H1 (cell line): ENCODE results near the gene TMX2. TPM values are rescaled to one million over a fixed set of nuclear protein-coding genes. Genes with fewer than 3 reads are reported as not detected.
A peak's percentile ranks its signal among the peaks of the same experiment; 100 is the strongest.

Experiments
- CTCF ChIA-PET: fragments of 300-600 bp; sonication (Branson Sonifier 250); formaldehyde crosslinking; loops from one replicate; lab custom pipeline; 2021; ENCODE audit not compliant: partially characterized antibody; lab: Charles Lee
- POLR2A ChIA-PET: fragments of 300-600 bp; sonication (Branson Sonifier 250); formaldehyde crosslinking; loops from one replicate; lab custom pipeline; 2021; ENCODE audit warnings: inconsistent platforms; ENCODE audit not compliant: partially characterized antibody; lab: Charles Lee
- DNase-seq, 2 experiments: peaks; one replicate each; pipeline versions ENCODE4 v3.0.0 to v3.0.0-alpha.2; 2010 to 2022; ENCODE audit warnings: low spot score in 2 of 2, low read depth in 1 of 2, mixed read lengths in 1 of 2
- FAIRE-seq: peaks from 2 replicates; lab custom pipeline; 2011; peaks lifted over from hg19 to GRCh38; lab: Jason Lieb, UNC
- H2AFZ ChIP-seq: 2 replicates; pipeline ENCODE4 v1.8.1; 2012; ENCODE audit warnings: low read length, inconsistent platforms
- H2AK5ac ChIP-seq: 2 replicates; pipeline ENCODE4 v1.6.1; 2013; ENCODE audit warnings: low read depth, low read length
- H2BK120ac ChIP-seq: replicated peaks from 2 replicates; pipeline ENCODE3; 2013; ENCODE audit warnings: low read depth, low read length, inconsistent platforms
- H2BK12ac ChIP-seq: 2 replicates; pipeline ENCODE4 v1.6.1; 2013; ENCODE audit warnings: low read depth, low read length
- H2BK15ac ChIP-seq: 2 replicates; pipeline ENCODE4 v1.6.1; 2013; ENCODE audit warnings: low read length
- H2BK20ac ChIP-seq: 2 replicates; pipeline ENCODE4 v1.6.1; 2013; ENCODE audit warnings: low read length
- H2BK5ac ChIP-seq: 2 replicates; pipeline ENCODE4 v1.6.1; 2013; ENCODE audit warnings: low read depth, low read length
- H3K14ac ChIP-seq: 2 replicates; pipeline ENCODE4 v1.6.1; 2013; ENCODE audit warnings: inconsistent platforms; ENCODE audit not compliant: insufficient read length
- H3K18ac ChIP-seq: 2 replicates; pipeline ENCODE4 v1.6.1; 2013; ENCODE audit warnings: low read length; ENCODE audit errors: extremely low read depth
- H3K23ac ChIP-seq: 2 replicates; pipeline ENCODE4 v1.6.1; 2013; ENCODE audit warnings: inconsistent platforms; ENCODE audit not compliant: insufficient read length
- H3K23me2 ChIP-seq: 2 replicates; pipeline ENCODE4 v1.6.1; 2013; ENCODE audit warnings: low read depth, low read length
- H3K27ac ChIP-seq: 2 replicates; pipeline ENCODE4 v1.6.1; 2011; ENCODE audit warnings: low read depth, low read length, inconsistent platforms
- H3K27me3 ChIP-seq, 4 experiments: replicated peaks in 1 of 4; 1 replicate in 1 of 4; 2 replicates in 3 of 4; pipeline versions ENCODE4 v1.6.1 to v1.8.1; 2011 to 2013; ENCODE audit warnings: low read length in 3 of 4, mild to moderate bottlenecking in 3 of 4, inconsistent platforms in 2 of 4, mixed read lengths in 2 of 4, moderate library complexity in 1 of 4; ENCODE audit not compliant: control insufficient read depth in 3 of 4, insufficient read depth in 3 of 4; ENCODE audit errors: extremely low read depth in 1 of 4
- H3K36me3 ChIP-seq, 4 experiments: 2 replicates each; pipeline versions ENCODE4 v1.6.1 to v1.8.1; 2011 to 2013; ENCODE audit warnings: mild to moderate bottlenecking in 4 of 4, low read length in 3 of 4, moderate library complexity in 2 of 4, control low read depth in 1 of 4, inconsistent platforms in 1 of 4; ENCODE audit not compliant: insufficient read depth in 4 of 4, control insufficient read depth in 2 of 4
- H3K4ac ChIP-seq: replicated peaks from 2 replicates; pipeline ENCODE3; 2013; ENCODE audit warnings: low read length, low read depth, mixed read lengths, inconsistent platforms; ENCODE audit not compliant: insufficient read length
- H3K4me1 ChIP-seq, 4 experiments: replicated peaks in 1 of 4; 1 replicate in 1 of 4; 2 replicates in 3 of 4; pipeline versions ENCODE4 v1.6.1 to v1.8.1; 2011 to 2013; ENCODE audit warnings: low read length in 3 of 4, inconsistent platforms in 2 of 4, mixed read lengths in 1 of 4; ENCODE audit not compliant: insufficient read depth in 4 of 4, control insufficient read depth in 3 of 4
- H3K4me2 ChIP-seq, 2 experiments: 2 replicates each; pipeline versions ENCODE4 v1.6.1 to v1.8.1; 2011 to 2013; ENCODE audit warnings: low read depth in 2 of 2, low read length in 2 of 2, control low read depth in 1 of 2, inconsistent platforms in 1 of 2, mild to moderate bottlenecking in 1 of 2; ENCODE audit not compliant: insufficient read depth in 1 of 2
- H3K4me3 ChIP-seq, 4 experiments: fragments of 200-600, 300-600 bp in 1 of 4; sonication (generic), shearing (Covaris generic), sonication (Bioruptor Twin) in 1 of 4; 2 replicates each; pipeline versions ENCODE4 v1.5.1 to v1.8.1; 2011 to 2016; ENCODE audit warnings: low read length in 4 of 4, low read depth in 3 of 4, control low read depth in 2 of 4, inconsistent platforms in 2 of 4, mild to moderate bottlenecking in 2 of 4, mixed read lengths in 1 of 4, moderate library complexity in 1 of 4; ENCODE audit not compliant: insufficient read depth in 2 of 4; ENCODE audit errors: extremely low read depth in 1 of 4
- H3K56ac ChIP-seq: replicated peaks from 2 replicates; pipeline ENCODE3; 2013; ENCODE audit warnings: low read depth, mild to moderate bottlenecking, mixed read lengths, low read length, inconsistent platforms; ENCODE audit not compliant: insufficient read length
- H3K79me1 ChIP-seq: 2 replicates; pipeline ENCODE4 v1.6.1; 2013; ENCODE audit warnings: low read depth, low read length, control low read depth
- H3K79me2 ChIP-seq, 2 experiments: 2 replicates each; pipeline versions ENCODE4 v1.6.1 to v1.8.1; 2012 to 2013; ENCODE audit warnings: low read length in 2 of 2, mild to moderate bottlenecking in 2 of 2, inconsistent platforms in 1 of 2; ENCODE audit not compliant: insufficient read depth in 2 of 2, control insufficient read depth in 1 of 2
- H3K9ac ChIP-seq, 4 experiments: replicated peaks in 1 of 4; 1 replicate in 1 of 4; 2 replicates in 3 of 4; pipeline versions ENCODE4 v1.6.1 to v1.8.1; 2011 to 2013; ENCODE audit warnings: low read depth in 3 of 4, low read length in 3 of 4, control low read depth in 2 of 4, mild to moderate bottlenecking in 2 of 4, moderate library complexity in 2 of 4, inconsistent platforms in 1 of 4; ENCODE audit errors: extremely low read depth in 1 of 4
- H3K9me3 ChIP-seq, 2 experiments: 2 replicates each; pipeline versions ENCODE4 v1.6.1 to v1.8.1; 2012 to 2013; ENCODE audit warnings: mild to moderate bottlenecking in 2 of 2, moderate library complexity in 2 of 2, control low read depth in 1 of 2, inconsistent platforms in 1 of 2, low read depth in 1 of 2, low read length in 1 of 2, mixed read lengths in 1 of 2; ENCODE audit not compliant: insufficient read depth in 2 of 2
- H4K20me1 ChIP-seq, 2 experiments: replicated peaks in 1 of 2; 2 replicates each; pipeline versions ENCODE3 to v1.8.1; 2011 to 2013; ENCODE audit warnings: inconsistent platforms in 2 of 2, low read length in 2 of 2, mild to moderate bottlenecking in 1 of 2; ENCODE audit not compliant: insufficient read depth in 2 of 2, control insufficient read depth in 1 of 2
- H4K5ac ChIP-seq: 2 replicates; pipeline ENCODE4 v1.6.1; 2013; ENCODE audit warnings: low read length, low read depth, mixed read lengths, inconsistent platforms; ENCODE audit not compliant: insufficient read length
- H4K8ac ChIP-seq: 2 replicates; pipeline ENCODE4 v1.8.0; 2013; ENCODE audit warnings: mild to moderate bottlenecking, moderate library complexity, low read length, inconsistent platforms; ENCODE audit not compliant: insufficient read depth; ENCODE audit errors: extremely low read depth
- H4K91ac ChIP-seq: replicated peaks from 2 replicates; pipeline ENCODE3; 2013; ENCODE audit warnings: low read length, mixed read lengths, inconsistent platforms; ENCODE audit not compliant: insufficient read length
- CBX5 ChIP-seq: fragments of 300-800, 300-1000 bp; sonication (generic); IDR thresholded peaks from 2 replicates; pipeline ENCODE4 v1.7.1; 2016; ENCODE audit warnings: antibody characterized with exemption, low read length, low read depth
- GTF2F1 ChIP-seq: IDR thresholded peaks from 2 replicates; pipeline ENCODE4 v1.6.1; 2012; ENCODE audit warnings: low read depth, low read length, improper control_type of control experiment, borderline replicate concordance
- JUND ChIP-seq: IDR thresholded peaks from 2 replicates; pipeline ENCODE4 v1.6.1; 2011; ENCODE audit warnings: mild to moderate bottlenecking, improper control_type of control experiment, low read length
- KDM4A ChIP-seq: IDR thresholded peaks from one replicate; pipeline ENCODE4 v1.7.1; 2012; ENCODE audit warnings: low read depth, mild to moderate bottlenecking, moderate library complexity, low read length, inconsistent platforms; ENCODE audit not compliant: severe bottlenecking
- PHF8 ChIP-seq: fragments of 200-600 bp; sonication (generic); conservative IDR thresholded peaks from 2 replicates; pipeline ENCODE4 v1.7.1; 2012; ENCODE audit warnings: low read depth, mild to moderate bottlenecking, inconsistent platforms, low read length, moderate library complexity
- RAD21 ChIP-seq, 2 experiments: IDR thresholded peaks in 1 of 2; conservative IDR thresholded peaks in 1 of 2; 2 replicates each; pipeline ENCODE4 v1.6.1; 2011; ENCODE audit warnings: low read depth in 2 of 2, low read length in 2 of 2, improper control_type of control experiment in 1 of 2, inconsistent platforms in 1 of 2, mild to moderate bottlenecking in 1 of 2, moderate library complexity in 1 of 2
- RNF2 ChIP-seq: fragments of 200-900, 300-1000 bp; sonication (generic); IDR thresholded peaks from 2 replicates; pipeline ENCODE4 v1.7.1; 2016; ENCODE audit warnings: borderline replicate concordance, low read depth, mild to moderate bottlenecking, antibody characterized with exemption, low read length; ENCODE audit not compliant: poor library complexity, severe bottlenecking; ENCODE audit errors: missing control alignments
- SAP30 ChIP-seq: fragments of 300-600 bp; sonication (generic); IDR thresholded peaks from 2 replicates; pipeline ENCODE4 v1.7.1; 2012; ENCODE audit warnings: low read length, moderate library complexity, mild to moderate bottlenecking, inconsistent platforms; ENCODE audit not compliant: insufficient read depth, insufficient replicate concordance
- SIN3A ChIP-seq, 2 experiments: IDR thresholded peaks in 1 of 2; conservative IDR thresholded peaks in 1 of 2; 2 replicates each; pipeline ENCODE4 v1.6.1; 2011 to 2012; ENCODE audit warnings: low read length in 2 of 2, improper control_type of control experiment in 1 of 2, low read depth in 1 of 2, mild to moderate bottlenecking in 1 of 2
- TAF7 ChIP-seq: optimal IDR thresholded peaks from 2 replicates; pipeline ENCODE3; 2011; ENCODE audit warnings: low read depth, mild to moderate bottlenecking, inconsistent platforms, low read length, moderate library complexity, borderline replicate concordance
- ZNF274 ChIP-seq: IDR thresholded peaks from 2 replicates; pipeline ENCODE4 v1.7.0; 2012; ENCODE audit warnings: low read length, borderline replicate concordance; ENCODE audit errors: extremely low read depth
- WGBS, 2 experiments: shearing (Covaris generic) in 1 of 2; methylation state at CpG; one replicate each; pipeline versions ENCODE4 v1.1.6 to v1.1.7; 2013 to 2015; ENCODE audit warnings: low lambda C conversion rate in 2 of 2, mixed read lengths in 2 of 2, inconsistent platforms in 1 of 2, low coverage in 1 of 2, missing lambda C conversion rate in 1 of 2; ENCODE audit not compliant: insufficient replicate concordance in 2 of 2, insufficient coverage in 1 of 2, insufficient read length in 1 of 2; ENCODE audit errors: extremely low coverage in 1 of 2, missing lambda C conversion rate in 1 of 2; 5-methylcytosine and 5-hydroxymethylcytosine counted together
- polyA plus RNA-seq, 7 experiments: library from polyadenylated mRNA; depleted of rRNA in 3 of 7; stranded (reverse) in 5 of 7; unstranded in 2 of 7; fragments of >200 nt in 5 of 7; fragments of 200-250 nt in 2 of 7; gene quantifications; 1 replicate in 5 of 7; 2 replicates in 1 of 7; 4 replicates in 1 of 7; pipeline versions ENCODE4 v1.2.1 to v1.2.3, GENCODE V29; 2011 to 2013; ENCODE audit warnings: missing spikeins in 2 of 7, mixed read lengths in 2 of 7
- total RNA-seq: library from RNA; stranded (reverse); fragmentation: NEBNext Ultra II Directional; extraction: Animal tissue kit (Norgen Biotek cat#: 25700); gene quantifications from 2 replicates; pipeline ENCODE4 v1.2.1, GENCODE V29; 2021

Gene TMX2
- total and polyA plus RNA-seq, 2 of the 8 experiments (the other 6 are each of a cell fraction or from before 2014, with no cell fraction given) = 70.4 to 100.0 TPM

DNA sequence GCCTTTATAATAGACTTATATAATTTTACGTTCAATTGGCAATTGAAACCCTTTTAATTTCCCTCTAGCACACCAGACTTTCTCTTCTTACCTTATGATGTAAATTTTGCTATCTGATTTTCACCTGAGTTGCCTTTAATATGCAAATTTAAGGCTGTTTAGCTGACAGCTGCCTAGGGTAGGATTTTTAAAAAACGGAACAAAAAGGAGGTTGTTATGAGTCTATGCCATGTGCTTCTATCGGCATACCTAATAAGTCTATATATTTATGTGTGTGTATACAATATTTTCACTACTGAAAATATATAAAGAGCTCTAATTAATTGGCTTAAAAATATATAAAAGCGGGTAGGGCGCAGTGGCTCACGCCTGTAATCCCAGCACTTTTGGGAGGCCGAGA lies 17.1 kb downstream of the TMX2 start:
- H2AK5ac ChIP-seq = no peak overlapping the region
- peaks cover 0 to 3% (median 1%) of the 10 kb centered on the region in 4 experiments; a peak in 2 of 7 replicates for H3K4me1 ChIP-seq
- no peak overlapping the region for H3K4ac ChIP-seq
- H4K8ac ChIP-seq = no peak overlapping the region
- H3K4me3 ChIP-seq = no peak overlapping the region
- H4K5ac ChIP-seq = no peak overlapping the region
- no peak overlapping the region for H3K23ac ChIP-seq
- no peak overlapping the region for H3K27ac ChIP-seq
- no peaks in the 10 kb centered on the region for H3K9me3 ChIP-seq
- H2AFZ ChIP-seq = no peak overlapping the region
- H3K79me1 ChIP-seq = peaks cover 4% of the 10 kb centered on the region
- H3K23me2 ChIP-seq = no peaks in the 10 kb centered on the region
- ChIA-PET CTCF (interaction anchor here (0.7 kb wide), 1 partner anchor 13 kb away, joined by 3 read pairs; no protein-coding TSS in a partner anchor), POLR2A (interaction anchor here (0.9 to 4.1 kb wide), 4 partner anchors 14 to 70 kb away, joined by 3 to 30 read pairs (median 16); partner anchors contain the start of genes MED19, SELENOH and TMX2)
- H4K20me1 ChIP-seq = peaks cover 0 to 5% of the 10 kb centered on the region in 2 experiments
- 75% methylated on average over 7 of the region's 7 CpGs; no CpG with 5 or more reads in 1 of the 2 experiments for WGBS, 2 experiments
- no peak overlapping the region for H4K91ac ChIP-seq
- H3K79me2 ChIP-seq = peaks cover 0 to 65% of the 10 kb centered on the region in 2 experiments; a peak in 2 of 4 replicates
- H2BK15ac ChIP-seq = no peak overlapping the region
- H3K36me3 ChIP-seq = 0 out of 8 replicates have a peak, but pooled peaks cover 0 to 3% (median 0%) of the 10 kb centered on the region in 4 experiments
- H3K9ac ChIP-seq = no peak overlapping the region
- H3K18ac ChIP-seq = no peak overlapping the region
- H2BK20ac ChIP-seq = no peak overlapping the region
- H3K4me2 ChIP-seq = peak overlapping the region; percentile 34 to 41; a peak in 2 of 4 replicates
- H3K56ac ChIP-seq = no peak overlapping the region
- no peak overlapping the region for H2BK12ac ChIP-seq
- DNase-seq (no peak), FAIRE-seq (no peak)
- H2BK5ac ChIP-seq = no peak overlapping the region
- H2BK120ac ChIP-seq = no peak overlapping the region
- no peaks in the 10 kb centered on the region for H3K27me3 ChIP-seq
- no peak overlapping the region for H3K14ac ChIP-seq
- TF ChIP-seq PHF8 = no peak
- no peak for TF ChIP-seq SAP30
- TF ChIP-seq KDM4A = no peak
- TF ChIP-seq RNF2 = no peak
- no peak for TF ChIP-seq TAF7
- TF ChIP-seq JUND = no peak
- no peak for TF ChIP-seq GTF2F1
- TF ChIP-seq RAD21 (IDR thresholded peaks at IDR 0.05 in 1 of 2, conservative IDR thresholded peaks at IDR 0.05 in 1 of 2; ENCODE audit: low read depth in 2 of 2, low read length in 2 of 2) = no peak
- no peak for TF ChIP-seq CBX5
- no peak for TF ChIP-seq SIN3A (conservative IDR thresholded peaks at IDR 0.05 in 1 of 2, IDR thresholded peaks at IDR 0.05 in 1 of 2; ENCODE audit: low read depth in 1 of 2, low read length in 2 of 2)
- no peak for TF ChIP-seq ZNF274
